Measurements from ENCODE around the gene CELA2B. TPM values are rescaled to one million over a fixed set of nuclear protein-coding genes. Genes with fewer than 3 reads are reported as not detected.

CELA2B gene
- total and polyA plus RNA-seq, 5 donors: not detected

- H3K4me3 ChIP-seq (ENCODE audit: low read length): no peak overlapping the region
- peak in 1 of 3 donors; percentile 30 for DNase-seq
- ATAC-seq: no peak
- H3K27ac ChIP-seq (ENCODE audit: low read length): no peak overlapping the region
- H3K27me3 ChIP-seq (ENCODE audit: control insufficient read depth, insufficient read depth): no peaks in the 10 kb centered on the region
- peaks cover 2% of the 10 kb centered on the region for H3K4me1 ChIP-seq (ENCODE audit: control insufficient read depth, insufficient read depth, low read length)
- WGBS: 78% methylated on average over 14 of the region's 14 CpGs
- intact Hi-C loops (cut with DNase I): no loop called here
- H3K9me3 ChIP-seq (ENCODE audit: control insufficient read depth, low read length): no peaks in the 10 kb centered on the region
These were observed 30.3 kb upstream of the CELA2B start for GRCh38 chr1:15445390-15446122.

- DNase-seq: peak in 1 of 3 donors; percentile 2
- intact Hi-C loops (cut with DNase I): no loop called here
These were observed 29.7 kb upstream of the CELA2B start for GRCh38 chr1:15446212-15446611.

GRCh38 chr1:15448877-15449462 is 26.9 kb upstream of the CELA2B start:
- 85% methylated on average over 3 of the region's 3 CpGs for WGBS
- Histone ChIP-seq H3K27me3 (ENCODE audit: control insufficient read depth, insufficient read depth) (no peaks in the 10 kb centered on the region), H3K4me1 (ENCODE audit: control insufficient read depth, insufficient read depth, low read length) (peaks cover 2% of the 10 kb centered on the region), H3K9me3 (ENCODE audit: control insufficient read depth, low read length) (no peaks in the 10 kb centered on the region), H3K4me3 (ENCODE audit: low read length) (no peak overlapping the region), H3K27ac (ENCODE audit: low read length) (no peak overlapping the region)
- ATAC-seq (no peak), DNase-seq (no peak)
- intact Hi-C loops (cut with DNase I): no loop called here

More at GRCh38 chr1:15446212-15446611, 29.7 kb upstream of the CELA2B start:
- no peaks in the 10 kb centered on the region for H3K9me3 ChIP-seq (ENCODE audit: control insufficient read depth, low read length)
- H3K4me1 ChIP-seq (ENCODE audit: control insufficient read depth, insufficient read depth, low read length): peaks cover 2% of the 10 kb centered on the region
- no peak overlapping the region for H3K27ac ChIP-seq (ENCODE audit: low read length)
- no peak overlapping the region for H3K4me3 ChIP-seq (ENCODE audit: low read length)
- ATAC-seq: no peak
- no peaks in the 10 kb centered on the region for H3K27me3 ChIP-seq (ENCODE audit: control insufficient read depth, insufficient read depth)
- WGBS: 82% methylated on average over 4 of the region's 4 CpGs

GRCh38 chr1:15449567-15449966 is 26.3 kb upstream of the CELA2B start:
- intact Hi-C loops (cut with DNase I): no loop called here
- Histone ChIP-seq H3K27me3 (ENCODE audit: control insufficient read depth, insufficient read depth) (no peaks in the 10 kb centered on the region), H3K9me3 (ENCODE audit: control insufficient read depth, low read length) (no peaks in the 10 kb centered on the region), H3K4me1 (ENCODE audit: control insufficient read depth, insufficient read depth, low read length) (no peaks in the 10 kb centered on the region), H3K27ac (ENCODE audit: low read length) (no peak overlapping the region), H3K4me3 (ENCODE audit: low read length) (no peak overlapping the region)
- no peak for ATAC-seq
- WGBS: 59% methylated on average over 3 of the region's 3 CpGs
- peak in 1 of 3 donors; percentile 11 for DNase-seq

GRCh38 chr1:15451014-15451722 is 24.7 kb upstream of the CELA2B start:
- H3K9me3 ChIP-seq (ENCODE audit: control insufficient read depth, low read length): no peaks in the 10 kb centered on the region
- intact Hi-C loops (cut with DNase I): no loop called here
- 92% methylated on average over 6 of the region's 6 CpGs for WGBS
- peak in 1 of 3 donors; percentile 18 for DNase-seq
- no peaks in the 10 kb centered on the region for H3K27me3 ChIP-seq (ENCODE audit: control insufficient read depth, insufficient read depth)
- no peak overlapping the region for H3K4me3 ChIP-seq (ENCODE audit: low read length)
- H3K27ac ChIP-seq (ENCODE audit: low read length): no peak overlapping the region
- no peaks in the 10 kb centered on the region for H3K4me1 ChIP-seq (ENCODE audit: control insufficient read depth, insufficient read depth, low read length)
- ATAC-seq: no peak

GRCh38 chr1:15452216-15452615 is 23.7 kb upstream of the CELA2B start:
- intact Hi-C loops (cut with DNase I): no loop called here
- no peak overlapping the region for H3K4me3 ChIP-seq (ENCODE audit: low read length)
- ATAC-seq: no peak
- WGBS: 95% methylated on average over 1 of the region's 1 CpG
- no peaks in the 10 kb centered on the region for H3K27me3 ChIP-seq (ENCODE audit: control insufficient read depth, insufficient read depth)
- no peaks in the 10 kb centered on the region for H3K4me1 ChIP-seq (ENCODE audit: control insufficient read depth, insufficient read depth, low read length)
- no peaks in the 10 kb centered on the region for H3K9me3 ChIP-seq (ENCODE audit: control insufficient read depth, low read length)
- no peak for DNase-seq
- no peak overlapping the region for H3K27ac ChIP-seq (ENCODE audit: low read length)

- H3K27ac ChIP-seq (ENCODE audit: low read length): no peak overlapping the region
These were observed 22.9 kb upstream of the CELA2B start for GRCh38 chr1:15452866-15453571.

GRCh38 chr1:15453734-15454133 is 22.2 kb upstream of the CELA2B start:
- WGBS: 81% methylated on average over 11 of the region's 11 CpGs
- Histone ChIP-seq H3K27ac (ENCODE audit: low read length) (no peak overlapping the region), H3K4me3 (ENCODE audit: low read length) (no peak overlapping the region), H3K27me3 (ENCODE audit: control insufficient read depth, insufficient read depth) (no peaks in the 10 kb centered on the region), H3K9me3 (ENCODE audit: control insufficient read depth, low read length) (no peaks in the 10 kb centered on the region), H3K4me1 (ENCODE audit: control insufficient read depth, insufficient read depth, low read length) (no peaks in the 10 kb centered on the region)
- intact Hi-C loops (cut with DNase I): no loop called here
- DNase-seq (peak in 1 of 3 donors; percentile 19), ATAC-seq (no peak)

More at GRCh38 chr1:15452866-15453571, 22.9 kb upstream of the CELA2B start:
- H3K4me1 ChIP-seq (ENCODE audit: control insufficient read depth, insufficient read depth, low read length): no peaks in the 10 kb centered on the region
- intact Hi-C loops (cut with DNase I): no loop called here
- H3K27me3 ChIP-seq (ENCODE audit: control insufficient read depth, insufficient read depth): no peaks in the 10 kb centered on the region
- DNase-seq (peak in 1 of 3 donors; percentile 5), ATAC-seq (no peak)
- no peak overlapping the region for H3K4me3 ChIP-seq (ENCODE audit: low read length)
- WGBS: 80% methylated on average over 10 of the region's 10 CpGs
- no peaks in the 10 kb centered on the region for H3K9me3 ChIP-seq (ENCODE audit: control insufficient read depth, low read length)

- intact Hi-C loops (cut with DNase I): no loop called here
- ATAC-seq: no peak
- DNase-seq: peak in 1 of 3 donors; percentile 5
- H3K27ac ChIP-seq (ENCODE audit: low read length): no peak overlapping the region
- no peaks in the 10 kb centered on the region for H3K9me3 ChIP-seq (ENCODE audit: control insufficient read depth, low read length)
- no peak overlapping the region for H3K4me3 ChIP-seq (ENCODE audit: low read length)
- H3K4me1 ChIP-seq (ENCODE audit: control insufficient read depth, insufficient read depth, low read length): no peaks in the 10 kb centered on the region
- no peaks in the 10 kb centered on the region for H3K27me3 ChIP-seq (ENCODE audit: control insufficient read depth, insufficient read depth)
- WGBS: 72% methylated on average over 3 of the region's 3 CpGs
These were observed 21.6 kb upstream of the CELA2B start for GRCh38 chr1:15454256-15454655.

GRCh38 chr1:15455522-15455921 is 20.4 kb upstream of the CELA2B start:
- H3K27me3 ChIP-seq (ENCODE audit: control insufficient read depth, insufficient read depth): no peaks in the 10 kb centered on the region
- intact Hi-C loops (cut with DNase I): no loop called here
- ATAC-seq (no peak), DNase-seq (peak in 1 of 3 donors; percentile 28)
- WGBS: 86% methylated on average over 6 of the region's 6 CpGs
- no peaks in the 10 kb centered on the region for H3K9me3 ChIP-seq (ENCODE audit: control insufficient read depth, low read length)
- no peaks in the 10 kb centered on the region for H3K4me1 ChIP-seq (ENCODE audit: control insufficient read depth, insufficient read depth, low read length)
- H3K4me3 ChIP-seq (ENCODE audit: low read length): no peak overlapping the region
- no peak overlapping the region for H3K27ac ChIP-seq (ENCODE audit: low read length)

All from right cardiac atrium (tissue), 5 donors.